ENCODE results near the gene FBXW12.

The FBXW12 gene

DNA sequence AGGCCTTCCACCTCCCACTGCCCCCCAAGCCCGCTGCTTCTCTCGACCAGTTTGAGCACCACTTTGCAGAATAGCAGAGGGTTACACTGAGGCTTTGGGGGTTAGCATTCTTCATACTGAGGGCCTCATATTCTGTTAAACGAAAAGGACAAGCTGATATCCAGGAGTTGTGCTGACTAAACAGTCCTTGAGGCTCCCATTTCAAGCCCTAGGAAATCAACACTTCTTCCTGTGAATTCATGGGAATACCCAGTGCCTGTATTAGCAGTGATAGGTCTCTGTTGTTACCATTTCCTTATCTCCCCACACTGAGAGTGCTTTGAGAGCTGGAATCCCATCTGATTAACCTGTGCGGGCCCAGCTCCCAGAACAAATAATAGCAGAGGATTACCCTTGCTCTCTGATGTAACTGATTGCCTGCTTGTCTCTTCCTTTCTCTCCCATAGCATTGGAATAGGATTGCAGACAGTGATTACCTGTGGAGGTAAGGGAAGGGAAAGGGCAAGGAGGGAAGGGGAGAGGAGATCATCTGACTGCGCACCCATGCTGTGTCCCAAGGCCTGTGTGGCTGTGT is 930 bp downstream of the FBXW12 start:
- no peaks in the 10 kb centered on the region for H3K27me3 ChIP-seq (ENCODE audit: control insufficient read depth, insufficient read depth, low read length)
- DNase-seq (ENCODE audit: low read depth, low spot score) = no peak
- no peaks in the 10 kb centered on the region for H3K9me3 ChIP-seq (ENCODE audit: control insufficient read depth, insufficient read depth, low read length)
- WGBS (ENCODE audit: insufficient coverage, insufficient read length) = no CpG with 5 or more reads among the region's 5 CpGs
- H3K36me3 ChIP-seq (ENCODE audit: control insufficient read depth, insufficient read depth, low read length) = no peaks in the 10 kb centered on the region
- H3K27ac ChIP-seq (ENCODE audit: low read length) = no peak overlapping the region
- peaks cover 2% of the 10 kb centered on the region; the same call in 1 of the 2 replicates for H3K4me1 ChIP-seq (ENCODE audit: control insufficient read depth, insufficient read depth, low read length)
- no peak overlapping the region for H3K4me3 ChIP-seq (ENCODE audit: low read length)

DNA sequence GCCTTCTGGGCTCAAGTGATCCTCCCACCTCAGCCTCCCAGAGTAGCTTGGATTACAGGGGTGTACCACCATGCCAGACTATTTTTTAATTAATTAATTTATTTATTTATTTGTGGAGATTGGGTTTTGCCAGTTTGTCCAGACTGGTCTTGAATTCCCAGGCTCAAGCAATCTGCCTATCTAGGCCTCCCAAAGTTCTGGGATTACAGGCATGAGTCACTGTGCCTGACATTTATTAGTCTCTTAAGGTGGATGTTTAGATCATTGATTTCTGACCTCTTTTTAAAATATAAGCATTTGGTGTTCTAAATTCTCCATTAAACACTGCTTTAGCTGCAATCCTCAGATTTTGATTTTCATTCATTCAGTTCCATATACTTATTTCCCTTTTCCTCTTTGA is 15.6 kb downstream of the FBXW12 start:
- Histone ChIP-seq H3K27ac (ENCODE audit: low read length) (no peak overlapping the region), H3K4me1 (ENCODE audit: control insufficient read depth, insufficient read depth, low read length) (no peaks in the 10 kb centered on the region), H3K9me3 (ENCODE audit: control insufficient read depth, insufficient read depth, low read length) (no peaks in the 10 kb centered on the region), H3K4me3 (ENCODE audit: low read length) (no peak overlapping the region), H3K36me3 (ENCODE audit: control insufficient read depth, insufficient read depth, low read length) (no peaks in the 10 kb centered on the region), H3K27me3 (ENCODE audit: control insufficient read depth, insufficient read depth, low read length) (no peaks in the 10 kb centered on the region)
- no peak for DNase-seq (ENCODE audit: low read depth, low spot score)

- no peaks in the 10 kb centered on the region for H3K4me1 ChIP-seq (ENCODE audit: control insufficient read depth, insufficient read depth, low read length)
- no peaks in the 10 kb centered on the region for H3K27me3 ChIP-seq (ENCODE audit: control insufficient read depth, insufficient read depth, low read length)
- WGBS (ENCODE audit: insufficient coverage, insufficient read length) = no CpG with 5 or more reads among the region's 2 CpGs
- H3K4me3 ChIP-seq (ENCODE audit: low read length) = no peak overlapping the region
- DNase-seq (ENCODE audit: low read depth, low spot score) = no peak
- H3K27ac ChIP-seq (ENCODE audit: low read length) = no peak overlapping the region
- no peaks in the 10 kb centered on the region for H3K36me3 ChIP-seq (ENCODE audit: control insufficient read depth, insufficient read depth, low read length)
- no peaks in the 10 kb centered on the region for H3K9me3 ChIP-seq (ENCODE audit: control insufficient read depth, insufficient read depth, low read length)
These were observed 16.9 kb downstream of the FBXW12 start for GRCh38 chr3:48388966-48389365.

GRCh38 chr3:48394391-48394790 is 22.4 kb downstream of the FBXW12 start:
- 0 out of 2 replicates have a peak, but pooled peaks cover 5% of the 10 kb centered on the region for H3K4me1 ChIP-seq (ENCODE audit: control insufficient read depth, insufficient read depth, low read length)
- no CpG with 5 or more reads among the region's 2 CpGs for WGBS (ENCODE audit: insufficient coverage, insufficient read length)
- no peaks in the 10 kb centered on the region for H3K27me3 ChIP-seq (ENCODE audit: control insufficient read depth, insufficient read depth, low read length)
- H3K36me3 ChIP-seq (ENCODE audit: control insufficient read depth, insufficient read depth, low read length) = no peaks in the 10 kb centered on the region
- no peaks in the 10 kb centered on the region for H3K9me3 ChIP-seq (ENCODE audit: control insufficient read depth, insufficient read depth, low read length)
- no peak for DNase-seq (ENCODE audit: low read depth, low spot score)
- H3K27ac ChIP-seq (ENCODE audit: low read length) = no peak overlapping the region
- H3K4me3 ChIP-seq (ENCODE audit: low read length) = no peak overlapping the region

- no peaks in the 10 kb centered on the region for H3K9me3 ChIP-seq (ENCODE audit: control insufficient read depth, insufficient read depth, low read length)
- no peaks in the 10 kb centered on the region for H3K36me3 ChIP-seq (ENCODE audit: control insufficient read depth, insufficient read depth, low read length)
- no peaks in the 10 kb centered on the region for H3K27me3 ChIP-seq (ENCODE audit: control insufficient read depth, insufficient read depth, low read length)
- H3K4me3 ChIP-seq (ENCODE audit: low read length) = no peak overlapping the region
- no CpG with 5 or more reads among the region's 3 CpGs for WGBS (ENCODE audit: insufficient coverage, insufficient read length)
- no peak overlapping the region for H3K27ac ChIP-seq (ENCODE audit: low read length)
- no peak for DNase-seq (ENCODE audit: low read depth, low spot score)
- H3K4me1 ChIP-seq (ENCODE audit: control insufficient read depth, insufficient read depth, low read length) = 0 out of 2 replicates have a peak, but pooled peaks cover 5% of the 10 kb centered on the region
These were observed 23.7 kb downstream of the FBXW12 start for GRCh38 chr3:48395714-48396113.

- H3K9me3 ChIP-seq (ENCODE audit: control insufficient read depth, insufficient read depth, low read length) = no peaks in the 10 kb centered on the region
- no CpG with 5 or more reads among the region's 9 CpGs for WGBS (ENCODE audit: insufficient coverage, insufficient read length)
- H3K4me3 ChIP-seq (ENCODE audit: low read length) = no peak overlapping the region
- H3K27ac ChIP-seq (ENCODE audit: low read length) = no peak overlapping the region
- 0 out of 2 replicates have a peak, but pooled peaks cover 5% of the 10 kb centered on the region for H3K4me1 ChIP-seq (ENCODE audit: control insufficient read depth, insufficient read depth, low read length)
- no peak for DNase-seq (ENCODE audit: low read depth, low spot score)
- peaks cover 2% of the 10 kb centered on the region; the same call in 1 of the 2 replicates for H3K36me3 ChIP-seq (ENCODE audit: control insufficient read depth, insufficient read depth, low read length)
- no peaks in the 10 kb centered on the region for H3K27me3 ChIP-seq (ENCODE audit: control insufficient read depth, insufficient read depth, low read length)
These were observed 26.0 kb downstream of the FBXW12 start for GRCh38 chr3:48397767-48398681.

DNA sequence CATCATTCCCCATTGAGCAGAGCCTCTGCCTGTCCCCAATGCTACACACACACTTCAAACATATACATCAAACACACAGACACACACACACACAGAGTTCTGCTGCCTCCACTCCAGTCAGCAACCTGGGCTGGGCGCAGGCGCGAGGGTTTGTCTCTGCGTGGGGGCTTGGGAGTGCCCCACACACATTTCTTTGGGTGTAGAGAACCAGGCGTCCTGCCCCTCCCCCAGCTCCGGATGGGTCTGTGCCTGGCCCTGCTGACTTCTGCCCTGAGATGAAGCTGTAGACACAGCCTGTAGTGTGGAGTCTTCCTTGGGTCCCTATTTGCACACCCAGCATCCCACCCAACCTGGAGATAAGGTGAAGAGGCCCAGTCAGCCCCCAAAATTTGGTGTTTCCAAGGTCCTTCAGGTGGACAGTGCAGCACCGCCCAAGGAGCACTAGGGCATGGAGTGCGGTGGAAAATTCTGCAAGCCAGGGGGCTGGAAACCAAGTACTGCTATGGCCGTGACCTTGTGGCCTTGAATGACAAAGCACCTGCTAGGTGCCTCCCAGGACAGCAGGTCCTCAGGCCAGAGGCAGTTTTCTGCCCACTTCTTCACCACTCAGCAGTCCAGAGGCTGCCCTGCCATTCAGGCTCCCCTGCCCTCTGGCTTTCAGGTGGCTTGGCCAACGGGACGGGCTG is 26.8 kb downstream of the FBXW12 start:
- Histone ChIP-seq H3K4me3 (ENCODE audit: low read length) (no peak overlapping the region), H3K27me3 (ENCODE audit: control insufficient read depth, insufficient read depth, low read length) (no peaks in the 10 kb centered on the region), H3K36me3 (ENCODE audit: control insufficient read depth, insufficient read depth, low read length) (peaks cover 5% of the 10 kb centered on the region; the same call in 1 of the 2 replicates), H3K27ac (ENCODE audit: low read length) (no peak overlapping the region), H3K9me3 (ENCODE audit: control insufficient read depth, insufficient read depth, low read length) (no peaks in the 10 kb centered on the region), H3K4me1 (ENCODE audit: control insufficient read depth, insufficient read depth, low read length) (0 out of 2 replicates have a peak, but pooled peaks cover 5% of the 10 kb centered on the region)
- DNase-seq (ENCODE audit: low read depth, low spot score) = no peak
- no CpG with 5 or more reads among the region's 11 CpGs for WGBS (ENCODE audit: insufficient coverage, insufficient read length)

- DNase-seq (ENCODE audit: low read depth, low spot score) = no peak
- Histone ChIP-seq H3K4me3 (ENCODE audit: low read length) (no peak overlapping the region), H3K36me3 (ENCODE audit: control insufficient read depth, insufficient read depth, low read length) (peaks cover 11% of the 10 kb centered on the region; the same call in 1 of the 2 replicates), H3K4me1 (ENCODE audit: control insufficient read depth, insufficient read depth, low read length) (0 out of 2 replicates have a peak, but pooled peaks cover 5% of the 10 kb centered on the region), H3K27me3 (ENCODE audit: control insufficient read depth, insufficient read depth, low read length) (no peaks in the 10 kb centered on the region), H3K27ac (ENCODE audit: low read length) (no peak overlapping the region), H3K9me3 (ENCODE audit: control insufficient read depth, insufficient read depth, low read length) (no peaks in the 10 kb centered on the region)
- no CpG with 5 or more reads among the region's 4 CpGs for WGBS (ENCODE audit: insufficient coverage, insufficient read length)
These were observed 27.6 kb downstream of the FBXW12 start for GRCh38 chr3:48399387-48400172.

DNA sequence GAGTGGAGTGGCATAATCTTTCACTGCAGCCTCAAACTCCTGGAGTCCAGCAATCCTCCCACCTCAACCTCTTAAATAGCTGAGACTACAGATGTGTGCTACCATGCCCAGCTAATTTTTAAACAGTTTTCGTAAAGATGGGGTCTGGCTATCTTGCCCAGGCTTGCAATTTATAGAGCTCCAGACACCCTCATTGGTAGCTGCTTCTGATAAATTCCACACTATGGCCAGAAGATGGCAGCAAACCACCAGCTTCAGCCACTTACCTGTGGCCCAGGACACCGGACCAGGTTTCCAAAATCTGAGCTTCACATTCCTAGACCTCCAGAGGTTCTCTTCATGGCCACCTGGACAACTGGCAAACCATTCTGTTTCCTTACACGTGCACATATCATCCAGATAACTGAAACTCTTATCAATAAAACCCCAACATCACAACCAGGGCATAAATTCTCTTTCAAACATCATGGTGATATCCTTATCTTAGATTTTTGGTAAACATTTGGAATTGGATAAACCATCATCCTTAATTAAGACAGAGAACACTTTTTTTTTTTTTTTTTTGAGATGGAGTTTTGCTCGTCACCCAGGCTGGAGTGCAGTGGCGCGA is 28.9 kb downstream of the FBXW12 start:
- Histone ChIP-seq H3K27me3 (ENCODE audit: control insufficient read depth, insufficient read depth, low read length) (no peaks in the 10 kb centered on the region), H3K9me3 (ENCODE audit: control insufficient read depth, insufficient read depth, low read length) (no peaks in the 10 kb centered on the region), H3K4me1 (ENCODE audit: control insufficient read depth, insufficient read depth, low read length) (0 out of 2 replicates have a peak, but pooled peaks cover 5% of the 10 kb centered on the region), H3K27ac (ENCODE audit: low read length) (no peak overlapping the region), H3K36me3 (ENCODE audit: control insufficient read depth, insufficient read depth, low read length) (peaks cover 21% of the 10 kb centered on the region), H3K4me3 (ENCODE audit: low read length) (no peak overlapping the region)
- no CpG with 5 or more reads among the region's 6 CpGs for WGBS (ENCODE audit: insufficient coverage, insufficient read length)
- DNase-seq (ENCODE audit: low read depth, low spot score) = peak; percentile 55
